Activated T-cell treated with anti-CD3 and anti-CD28 coated beads, Interleukin-2, amount 50 U/mL, for 72 hours (primary cell): ENCODE data around the gene MRGPRE. TPM values are rescaled to one million over a fixed set of nuclear protein-coding genes. Genes with fewer than 3 reads are reported as not detected.

Source experiments
- ATAC-seq, 2 donors: fragments of 150-1000 bp; cut with Tn5 transposase; replicated peaks in 1 of 2; 2 replicates each; pipeline ENCODE4 v1.10.0; 2021; ENCODE audit warnings: moderate library complexity in 2 of 2, mild to moderate bottlenecking in 1 of 2
- DNase-seq, 2 donors: peaks; one replicate each; pipeline ENCODE4 v3.0.0; 2021 to 2022; ENCODE audit warnings: mixed read lengths in 1 of 2
- H3K27ac Mint-ChIP-seq: one replicate; pipeline ENCODE4 v1.8.0; 2022; ENCODE audit warnings: mild to moderate bottlenecking, moderate library complexity, mixed read lengths
- H3K27me3 Mint-ChIP-seq: one replicate; pipeline ENCODE4 v1.8.0; 2022; ENCODE audit warnings: low read depth, mixed read lengths
- H3K36me3 Mint-ChIP-seq, 2 donors: one replicate each; pipeline ENCODE4 v1.8.0; 2022; ENCODE audit warnings: mixed read lengths in 2 of 2, mild to moderate bottlenecking in 1 of 2; ENCODE audit not compliant: insufficient read depth in 2 of 2
- H3K4me1 Mint-ChIP-seq: one replicate; pipeline ENCODE4 v1.8.0; 2022; ENCODE audit warnings: low read depth, mixed read lengths
- H3K4me3 Mint-ChIP-seq, 2 donors: one replicate each; pipeline ENCODE4 v1.8.0; 2022; ENCODE audit warnings: mild to moderate bottlenecking in 2 of 2, mixed read lengths in 2 of 2, moderate library complexity in 2 of 2
- H3K9me3 Mint-ChIP-seq, 2 donors: one replicate each; pipeline ENCODE4 v1.8.0; 2022; ENCODE audit warnings: mixed read lengths in 2 of 2
- total RNA-seq, 2 donors: library from RNA; stranded (reverse); gene quantifications; one replicate each; pipeline ENCODE4 v1.2.3, GENCODE V29; 2022

The MRGPRE gene
- total RNA-seq, 2 donors from 2014 or later: not detected

GRCh38 chr11:3192511-3193372, 39.5 kb downstream of the MRGPRE start:
- no peak overlapping the region for H3K4me3 Mint-ChIP-seq
- H3K27me3 Mint-ChIP-seq: no peaks in the 10 kb centered on the region
- H3K27ac Mint-ChIP-seq: no peak overlapping the region
- no peaks in the 10 kb centered on the region for H3K36me3 Mint-ChIP-seq
- ATAC-seq (no peak), DNase-seq (no peak)
- H3K9me3 Mint-ChIP-seq: no peaks in the 10 kb centered on the region
- no peaks in the 10 kb centered on the region for H3K4me1 Mint-ChIP-seq

GRCh38 chr11:3191586-3192324, 40.5 kb downstream of the MRGPRE start:
- no peaks in the 10 kb centered on the region for H3K36me3 Mint-ChIP-seq
- H3K4me1 Mint-ChIP-seq: no peaks in the 10 kb centered on the region
- ATAC-seq (no peak), DNase-seq (no peak)
- no peak overlapping the region for H3K27ac Mint-ChIP-seq
- H3K9me3 Mint-ChIP-seq: no peaks in the 10 kb centered on the region
- no peak overlapping the region for H3K4me3 Mint-ChIP-seq
- H3K27me3 Mint-ChIP-seq: no peaks in the 10 kb centered on the region

- no peak for DNase-seq
- Mint-ChIP-seq H3K36me3 (no peaks in the 10 kb centered on the region), H3K27me3 (no peaks in the 10 kb centered on the region), H3K4me3 (no peak overlapping the region), H3K4me1 (no peaks in the 10 kb centered on the region), H3K9me3 (no peaks in the 10 kb centered on the region), H3K27ac (no peak overlapping the region)
- ATAC-seq: no peak
Observed at GRCh38 chr11:3190600-3190999, 41.6 kb downstream of the MRGPRE start.

GRCh38 chr11:3189886-3190583, 42.2 kb downstream of the MRGPRE start:
- H3K9me3 Mint-ChIP-seq: no peaks in the 10 kb centered on the region
- H3K4me3 Mint-ChIP-seq: no peak overlapping the region
- H3K27ac Mint-ChIP-seq: no peak overlapping the region
- ATAC-seq (no peak), DNase-seq (no peak)
- H3K36me3 Mint-ChIP-seq: no peaks in the 10 kb centered on the region
- no peaks in the 10 kb centered on the region for H3K27me3 Mint-ChIP-seq
- no peaks in the 10 kb centered on the region for H3K4me1 Mint-ChIP-seq

- H3K4me3 Mint-ChIP-seq: no peak overlapping the region
- no peak for DNase-seq
Observed at GRCh38 chr11:3189196-3189843, 42.9 kb downstream of the MRGPRE start.

GRCh38 chr11:3188496-3189195, 43.6 kb downstream of the MRGPRE start:
- Mint-ChIP-seq H3K27me3 (no peaks in the 10 kb centered on the region), H3K36me3 (no peaks in the 10 kb centered on the region), H3K27ac (no peak overlapping the region), H3K9me3 (no peaks in the 10 kb centered on the region), H3K4me3 (no peak overlapping the region), H3K4me1 (no peaks in the 10 kb centered on the region)
- no peak for ATAC-seq
- no peak for DNase-seq

More at GRCh38 chr11:3189196-3189843, 42.9 kb downstream of the MRGPRE start:
- H3K27me3 Mint-ChIP-seq: no peaks in the 10 kb centered on the region
- ATAC-seq: no peak
- no peak overlapping the region for H3K27ac Mint-ChIP-seq
- no peaks in the 10 kb centered on the region for H3K4me1 Mint-ChIP-seq
- H3K36me3 Mint-ChIP-seq: no peaks in the 10 kb centered on the region
- no peaks in the 10 kb centered on the region for H3K9me3 Mint-ChIP-seq

- Mint-ChIP-seq H3K27ac (no peak overlapping the region), H3K9me3 (no peaks in the 10 kb centered on the region), H3K27me3 (no peaks in the 10 kb centered on the region), H3K4me1 (no peaks in the 10 kb centered on the region), H3K36me3 (no peaks in the 10 kb centered on the region), H3K4me3 (no peak overlapping the region)
- ATAC-seq (no peak), DNase-seq (no peak)
Observed at GRCh38 chr11:3186166-3186953, 45.9 kb downstream of the MRGPRE start.

- Mint-ChIP-seq H3K27me3 (no peaks in the 10 kb centered on the region), H3K9me3 (no peaks in the 10 kb centered on the region), H3K27ac (no peak overlapping the region), H3K4me3 (no peak overlapping the region), H3K36me3 (no peaks in the 10 kb centered on the region), H3K4me1 (no peaks in the 10 kb centered on the region)
- ATAC-seq (no peak), DNase-seq (no peak)
Observed at GRCh38 chr11:3184732-3185347, 47.4 kb downstream of the MRGPRE start.

- Mint-ChIP-seq H3K36me3 (no peaks in the 10 kb centered on the region), H3K27me3 (no peaks in the 10 kb centered on the region), H3K4me3 (no peak overlapping the region), H3K27ac (no peak overlapping the region), H3K4me1 (no peaks in the 10 kb centered on the region), H3K9me3 (no peaks in the 10 kb centered on the region)
- ATAC-seq (no peak), DNase-seq (no peak)
Observed at GRCh38 chr11:3183523-3183922, 48.7 kb downstream of the MRGPRE start.

GRCh38 chr11:3182462-3182852, 49.8 kb downstream of the MRGPRE start:
- no peaks in the 10 kb centered on the region for H3K27me3 Mint-ChIP-seq
- H3K4me3 Mint-ChIP-seq: no peak overlapping the region
- H3K4me1 Mint-ChIP-seq: no peaks in the 10 kb centered on the region
- H3K9me3 Mint-ChIP-seq: no peaks in the 10 kb centered on the region
- ATAC-seq (no peak), DNase-seq (no peak)
- no peaks in the 10 kb centered on the region for H3K36me3 Mint-ChIP-seq
- H3K27ac Mint-ChIP-seq: no peak overlapping the region

- H3K4me3 Mint-ChIP-seq: no peak overlapping the region
- no peak for DNase-seq
- no peaks in the 10 kb centered on the region for H3K36me3 Mint-ChIP-seq
Observed at GRCh38 chr11:3181725-3182461, 50.3 kb downstream of the MRGPRE start.

More at GRCh38 chr11:3181725-3182461, 50.3 kb downstream of the MRGPRE start:
- no peak for ATAC-seq
- no peaks in the 10 kb centered on the region for H3K27me3 Mint-ChIP-seq
- no peaks in the 10 kb centered on the region for H3K4me1 Mint-ChIP-seq
- H3K9me3 Mint-ChIP-seq: no peaks in the 10 kb centered on the region
- H3K27ac Mint-ChIP-seq: no peak overlapping the region
